ENCODE results near the gene YIPF3.
A peak's percentile ranks its signal among the peaks of the same experiment; 100 is the strongest.
"Not testable (repeated sequence)": the region's sequence is repeated elsewhere in the genome, so short reads cannot be mapped to it uniquely, and the experiment has no call there.

The YIPF3 gene

DNA sequence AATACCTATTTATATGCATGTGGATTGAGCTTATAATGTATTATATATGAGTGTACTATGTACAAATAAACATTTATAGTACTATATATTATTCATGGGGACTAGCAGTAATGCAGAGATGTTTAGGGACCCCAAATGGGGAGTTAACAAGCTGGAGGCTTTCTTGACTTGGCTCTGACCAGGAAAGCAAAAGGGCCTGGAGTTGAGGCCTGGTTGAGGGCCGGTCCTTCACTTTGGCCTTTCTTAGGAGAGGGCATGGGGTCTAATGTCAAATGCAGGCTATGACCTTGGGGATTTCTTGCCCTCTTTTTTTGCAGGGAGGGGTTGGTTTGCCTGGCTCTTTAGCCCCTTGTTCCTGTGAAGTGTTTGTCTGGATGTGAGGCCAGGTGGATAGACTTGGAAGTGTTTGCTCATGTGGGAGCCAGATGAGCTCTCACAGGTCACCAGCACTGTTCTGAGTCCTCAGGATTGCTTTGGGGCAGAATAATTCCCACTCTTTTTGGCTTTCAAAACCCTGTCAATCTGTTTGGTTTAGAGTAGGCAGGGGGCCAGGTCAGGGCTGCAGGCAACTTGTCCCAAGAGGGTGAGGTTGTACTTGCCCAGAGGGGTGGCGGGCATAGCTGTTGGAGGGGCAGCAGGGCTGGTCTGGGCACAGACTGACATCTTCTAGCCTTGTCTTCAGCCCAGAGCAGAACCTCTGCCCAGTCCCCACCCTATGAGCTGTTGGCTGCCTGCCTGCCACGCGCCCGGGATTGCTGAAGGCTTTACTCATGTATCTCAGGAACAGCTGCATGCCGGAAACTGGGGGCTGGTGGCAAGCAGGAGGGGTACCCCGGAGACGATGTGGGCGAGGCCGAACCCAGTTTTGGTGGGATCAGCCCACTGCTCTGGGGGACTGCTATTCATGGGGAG is 24.7 kb downstream of the YIPF3 start:
- no peak for DNase-seq (ENCODE audit: low spot score)

- DNase-seq (ENCODE audit: low spot score) = no peak
Measured at GRCh38 chr6:43490523-43490939, 26.2 kb downstream of the YIPF3 start.

DNA sequence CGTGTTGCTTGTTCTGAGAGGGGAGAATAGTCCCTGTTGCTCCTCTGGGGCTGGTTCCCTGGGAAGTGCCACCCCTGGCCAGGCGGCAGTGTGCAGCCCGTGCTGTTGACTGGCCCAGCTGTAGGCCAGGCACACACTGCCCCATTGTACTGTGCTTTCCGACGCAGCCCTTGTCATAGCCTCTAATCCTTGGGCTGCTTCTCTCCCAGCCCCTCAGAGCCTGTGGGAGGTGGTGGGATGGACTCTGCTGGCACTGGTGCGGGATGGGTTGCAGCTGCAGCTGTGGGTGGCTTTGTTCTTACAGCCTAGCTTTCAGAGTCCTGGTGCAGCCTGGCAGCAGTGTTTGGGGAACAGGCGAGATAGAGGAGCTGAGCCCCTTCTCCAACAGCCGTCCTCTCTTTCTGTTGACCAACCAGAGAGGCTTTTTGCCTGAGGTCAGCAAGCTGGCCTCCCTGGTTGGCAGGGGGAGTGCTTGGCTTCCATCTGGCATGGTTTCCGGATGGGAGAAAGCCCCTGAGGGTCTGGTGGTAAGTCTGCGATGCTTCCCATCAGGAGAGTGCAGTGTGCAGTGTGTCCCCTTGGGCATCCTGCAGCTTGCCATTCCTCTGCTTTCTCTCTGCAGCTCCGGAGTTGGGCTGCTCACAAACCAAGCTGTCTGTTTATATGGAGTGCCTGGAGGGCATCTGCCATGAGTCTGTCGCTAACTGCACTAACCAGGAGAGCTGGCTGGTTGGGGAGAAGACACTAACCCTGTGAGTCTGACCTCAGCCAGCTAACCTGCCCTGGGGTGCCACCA is 27.3 kb downstream of the YIPF3 start:
- DNase-seq (ENCODE audit: low spot score) = no peak

GRCh38 chr6:43488667-43489276 is 28.0 kb downstream of the YIPF3 start:
- no peak for DNase-seq (ENCODE audit: low spot score)

DNA sequence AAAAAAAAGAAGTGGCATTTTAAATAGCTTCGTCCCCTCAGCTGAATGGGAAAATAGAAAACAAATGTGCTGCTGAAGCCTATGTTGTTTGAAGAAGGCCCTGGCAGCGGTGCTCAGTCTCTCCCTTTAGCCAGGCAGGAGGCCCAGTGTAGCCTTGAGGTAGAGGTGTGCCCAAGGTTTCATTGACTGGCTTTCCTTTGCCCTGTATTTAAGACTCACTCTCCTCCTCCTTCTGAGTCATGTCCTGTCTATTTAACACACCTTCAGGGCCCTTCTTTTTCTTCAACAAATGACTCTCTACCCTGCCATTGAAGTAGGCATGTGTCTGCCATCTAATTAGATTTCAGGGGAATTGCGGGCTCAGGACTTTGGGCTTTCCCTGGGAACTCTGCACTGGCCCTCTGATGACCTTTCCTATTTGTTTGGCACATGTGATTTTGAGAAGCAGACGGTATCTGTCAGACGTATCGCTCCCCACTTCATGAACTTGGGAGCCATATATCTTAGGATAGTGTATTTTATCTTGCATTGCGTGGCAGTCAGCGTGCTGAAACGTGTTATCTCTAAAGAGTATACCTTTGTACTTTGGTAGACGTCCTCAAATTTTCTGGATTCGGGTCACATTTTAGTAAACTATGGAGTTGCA is 35.0 kb downstream of the YIPF3 start:
- DNase-seq (ENCODE audit: low spot score) = no peak

GRCh38 chr6:43481075-43481474 is 35.7 kb downstream of the YIPF3 start:
- no peak for DNase-seq (ENCODE audit: low spot score)

GRCh38 chr6:43478008-43478372 is 38.7 kb downstream of the YIPF3 start:
- no peak for DNase-seq (ENCODE audit: low spot score)

- DNase-seq (ENCODE audit: low spot score) = peak; percentile 100
Measured at GRCh38 chr6:43477235-43478007, 39.3 kb downstream of the YIPF3 start, which contains the start of gene TJAP1. TSS of gene TJAP1 (plus strand) at chr6:43477570. CDS start at chr6:43499002, 21,432 bp downstream.

DNA sequence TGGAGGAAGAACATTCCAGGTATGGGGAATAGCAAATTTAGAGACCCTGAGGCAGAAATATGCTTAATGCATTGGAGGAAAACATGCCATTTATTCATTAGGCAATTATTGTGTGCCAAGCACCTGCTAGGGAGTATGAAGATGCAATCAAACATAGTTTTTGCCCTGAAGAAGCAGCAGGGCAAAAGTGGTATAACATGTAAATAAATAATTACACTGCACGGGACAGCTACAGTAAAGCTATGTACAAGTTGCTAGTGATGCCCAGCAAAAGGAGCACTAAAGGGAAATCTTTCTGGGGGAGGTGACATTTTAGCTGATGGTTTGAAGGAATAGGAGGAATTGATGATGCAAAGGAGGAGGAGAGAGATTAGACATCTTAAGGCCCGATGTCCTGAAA is 40.0 kb downstream of the YIPF3 start:
- no peak for DNase-seq (ENCODE audit: low spot score)

GRCh38 chr6:43475516-43475915 is 41.2 kb downstream of the YIPF3 start:
- DNase-seq (ENCODE audit: low spot score) = no peak

GRCh38 chr6:43472515-43472914 is 44.2 kb downstream of the YIPF3 start:
- no peak for DNase-seq (ENCODE audit: low spot score)

DNA sequence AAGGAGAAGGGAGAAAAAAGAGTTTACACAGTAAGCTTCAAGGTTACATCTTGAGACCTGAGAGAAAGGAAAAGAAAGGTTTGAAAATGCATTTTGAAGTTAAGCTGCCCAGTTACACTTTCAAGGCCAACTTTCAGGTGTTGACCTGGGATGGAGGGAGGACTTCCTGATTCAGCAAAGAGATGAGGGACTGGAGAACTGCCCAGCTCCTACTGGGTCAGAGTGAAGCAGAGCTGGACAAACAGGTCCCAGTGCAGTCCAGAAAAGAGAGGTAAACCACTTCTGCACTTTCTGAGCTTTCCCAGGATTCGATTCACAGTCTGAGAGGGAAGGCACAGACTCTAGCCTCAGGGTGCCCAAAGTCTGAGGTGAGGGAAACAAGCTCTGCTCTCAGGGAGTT is 45.3 kb downstream of the YIPF3 start:
- DNase-seq (ENCODE audit: low spot score) = no peak

- no peak for DNase-seq (ENCODE audit: low spot score)
Measured at GRCh38 chr6:43469947-43470346, 46.8 kb downstream of the YIPF3 start.

GRCh38 chr6:43468748-43469681 is 47.7 kb downstream of the YIPF3 start:
- no peak for DNase-seq (ENCODE audit: low spot score)

GRCh38 chr6:43468240-43468639 is 48.5 kb downstream of the YIPF3 start:
- no peak for DNase-seq (ENCODE audit: low spot score)

GRCh38 chr6:43467752-43468151 is 49.0 kb downstream of the YIPF3 start:
- no peak for DNase-seq (ENCODE audit: low spot score)

- not testable (repeated sequence) for DNase-seq (ENCODE audit: low spot score)
Measured at GRCh38 chr6:43467265-43467664, 49.5 kb downstream of the YIPF3 start.

GRCh38 chr6:43465948-43466347 is 50.8 kb downstream of the YIPF3 start:
- no peak for DNase-seq (ENCODE audit: low spot score)

DNA sequence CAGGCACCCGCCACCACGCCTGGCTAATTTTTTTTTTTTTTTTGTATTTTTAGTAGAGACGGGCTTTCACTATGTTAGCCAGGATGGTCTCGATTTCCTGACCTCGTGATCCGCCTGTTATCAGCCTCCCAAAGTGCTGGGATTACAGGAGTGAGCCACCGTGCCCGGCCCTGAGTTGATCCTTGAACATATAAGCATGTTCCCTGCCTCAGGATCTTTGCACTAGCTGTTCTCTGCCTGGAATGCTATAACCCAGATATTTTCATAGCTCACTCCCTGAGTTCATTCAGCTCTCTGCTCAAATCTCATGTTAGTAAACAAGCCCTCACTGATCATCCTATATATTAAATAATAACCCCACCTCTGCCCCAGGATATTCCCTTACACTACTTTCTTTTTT is 52.4 kb downstream of the YIPF3 start:
- no peak for DNase-seq (ENCODE audit: low spot score)

DNA sequence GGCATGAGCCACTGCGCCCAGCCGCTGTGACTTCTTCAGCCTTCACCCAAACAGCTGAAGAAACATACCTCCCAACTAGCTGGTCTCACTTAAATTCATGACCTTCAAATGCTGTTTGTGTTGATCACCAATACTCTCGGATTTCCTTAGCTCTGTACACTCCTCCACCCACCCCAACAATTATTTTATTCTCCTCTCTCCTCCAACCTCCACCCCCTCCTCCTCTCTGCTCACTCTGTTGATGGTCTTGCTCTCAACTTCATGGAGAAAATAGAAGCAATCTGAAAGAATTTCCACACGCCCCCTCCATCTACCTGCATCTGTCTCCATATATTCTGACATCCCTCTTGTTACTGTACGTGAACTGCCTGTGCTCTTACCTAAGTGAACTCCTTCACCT is 54.8 kb downstream of the YIPF3 start:
- DNase-seq (ENCODE audit: low spot score) = no peak
